HCT116 (cell line): ENCODE results near the gene SLC2A2. TPM values are rescaled to one million over a fixed set of nuclear protein-coding genes. Genes with fewer than 3 reads are reported as not detected.
A peak's percentile ranks its signal among the peaks of the same experiment; 100 is the strongest.

ENCODE experiments used
- ATAC-seq: fragments of 200-7000 bp; cut with Tn5 transposase; 2 replicates; pipeline ENCODE4 v1.9.1; 2020; ENCODE audit warnings: mild to moderate bottlenecking, moderate library complexity
- BruUV-seq: library from RNA; stranded (reverse); fragments of 400-500 nt; replicated peaks from 2 replicates; lab custom pipeline; 2021; lab: Mats Ljungman, UMichigan
- CTCF ChIA-PET: fragments of 300-600 bp; sonication (Branson Sonifier 250); formaldehyde crosslinking; loops from one replicate; lab custom pipeline; 2021; ENCODE audit warnings: antibody characterized with exemption; lab: Charles Lee
- POLR2A ChIA-PET: fragments of 300-600, 350-600 bp; sonication (Branson Sonifier 250); formaldehyde crosslinking; loops from one replicate; lab custom pipeline; 2021; ENCODE audit warnings: antibody characterized with exemption; lab: Charles Lee
- RAD21 ChIA-PET, 2 experiments: fragments of 300-600 bp; sonication (Branson Sonifier 250); formaldehyde crosslinking; loops; one replicate each; lab custom pipeline; 2023; ENCODE audit warnings: low total read pairs in 2 of 2; ENCODE audit not compliant: uncharacterized antibody in 2 of 2, unreplicated experiment in 2 of 2, low non-redundant PET in 1 of 2; lab: Charles Lee
- DNase-seq: peaks from one replicate; pipeline ENCODE4 v3.0.0-alpha.2; 2010; ENCODE audit warnings: low read depth, low spot score
- H2AFZ ChIP-seq: fragments of 200-600 bp; shearing (Covaris generic), sonication (generic); 2 replicates; pipeline ENCODE4 v1.6.1; 2017; ENCODE audit warnings: low read depth, mixed run types, mixed read lengths, antibody characterized with exemption, low read length; ENCODE audit not compliant: poor library complexity, severe bottlenecking
- H3K27ac ChIP-seq: 2 replicates; pipeline ENCODE4 v1.5.1; 2012; ENCODE audit warnings: low read depth, low read length
- H3K27me3 ChIP-seq: fragments of 200-600 bp; sonication (generic); 2 replicates; pipeline ENCODE4 v1.6.1; 2016; ENCODE audit warnings: mixed run types, low read length, mixed read lengths; ENCODE audit not compliant: insufficient read depth
- H3K36me3 ChIP-seq, 2 experiments: fragments of 200-500 bp in 1 of 2; fragments of 200-600 bp in 1 of 2; sonication (Bioruptor generic) in 1 of 2; sonication (generic) in 1 of 2; 2 replicates each; pipeline versions ENCODE4 v1.5.1 to v1.6.1; 2014 to 2016; ENCODE audit warnings: low read length in 2 of 2, inconsistent platforms in 1 of 2, mixed read lengths in 1 of 2, mixed run types in 1 of 2; ENCODE audit not compliant: insufficient read depth in 2 of 2, control insufficient read depth in 1 of 2
- H3K4me1 ChIP-seq, 2 experiments: fragments of 200-600 bp in 1 of 2; sonication (generic) in 1 of 2; 2 replicates each; pipeline versions ENCODE4 v1.5.1 to v1.6.1; 2012 to 2017; ENCODE audit warnings: low read length in 2 of 2, inconsistent platforms in 1 of 2, mild to moderate bottlenecking in 1 of 2, mixed read lengths in 1 of 2, mixed run types in 1 of 2, moderate library complexity in 1 of 2; ENCODE audit not compliant: insufficient read depth in 2 of 2, control insufficient read depth in 1 of 2
- H3K4me2 ChIP-seq: fragments of 200-600 bp; sonication (generic); 2 replicates; pipeline ENCODE4 v1.6.1; 2017; ENCODE audit warnings: mixed run types, low read length, mixed read lengths
- H3K4me3 ChIP-seq, 2 experiments: fragments of 200-600 bp in 1 of 2; sonication (generic) in 1 of 2; replicated peaks in 1 of 2; 2 replicates each; pipeline ENCODE4 v1.5.1; 2011 to 2016; ENCODE audit warnings: low read length in 2 of 2, control low read depth in 1 of 2, low read depth in 1 of 2, mild to moderate bottlenecking in 1 of 2, mixed read lengths in 1 of 2, mixed run types in 1 of 2
- H3K79me2 ChIP-seq: fragments of 200-600 bp; sonication (generic); 2 replicates; pipeline ENCODE4 v1.6.1; 2017; ENCODE audit warnings: mild to moderate bottlenecking, mixed run types, low read length, moderate library complexity, mixed read lengths; ENCODE audit not compliant: insufficient read depth
- H3K9ac ChIP-seq: fragments of 200-600 bp; sonication (generic); 2 replicates; pipeline ENCODE4 v1.6.1; 2016; ENCODE audit warnings: low read length, mixed read lengths
- H3K9me2 ChIP-seq: fragments of 200-600 bp; sonication (generic), shearing (Covaris generic); 2 replicates; pipeline ENCODE4 v1.6.1; 2017; ENCODE audit warnings: mixed run types, mild to moderate bottlenecking, moderate library complexity; ENCODE audit not compliant: insufficient read depth
- H3K9me3 ChIP-seq, 2 experiments: fragments of 200-500 bp in 1 of 2; fragments of 200-600 bp in 1 of 2; sonication (Bioruptor generic) in 1 of 2; sonication (generic) in 1 of 2; 2 replicates each; pipeline ENCODE4 v1.6.1; 2014 to 2017; ENCODE audit warnings: low read length in 2 of 2, mixed read lengths in 2 of 2, inconsistent platforms in 1 of 2, low read depth in 1 of 2, mild to moderate bottlenecking in 1 of 2, mixed run types in 1 of 2, moderate library complexity in 1 of 2; ENCODE audit not compliant: control insufficient read depth in 1 of 2, insufficient read depth in 1 of 2
- H4K20me1 ChIP-seq: fragments of 200-600 bp; sonication (generic), shearing (Covaris generic); 2 replicates; pipeline ENCODE4 v1.6.1; 2017; ENCODE audit warnings: mixed run types, mild to moderate bottlenecking, moderate library complexity; ENCODE audit not compliant: insufficient read depth
- CBX3 ChIP-seq: IDR thresholded peaks from 2 replicates; pipeline ENCODE4 v1.6.1; 2012; ENCODE audit warnings: low read depth
- EGR1 ChIP-seq: IDR thresholded peaks from 2 replicates; pipeline ENCODE4 v1.6.1; 2012; ENCODE audit warnings: low read depth
- EZH2phosphoT487 ChIP-seq: fragments of 200-600 bp; IDR thresholded peaks from 2 replicates; pipeline ENCODE4 v1.6.1; 2018; ENCODE audit warnings: antibody characterized with exemption, borderline replicate concordance
- JUND ChIP-seq: IDR thresholded peaks from 2 replicates; pipeline ENCODE4 v1.6.1; 2012
- POLR2AphosphoS5 ChIP-seq: IDR thresholded peaks from 2 replicates; pipeline ENCODE4 v1.6.1; 2011; ENCODE audit warnings: mild to moderate bottlenecking, low read depth, low read length, moderate library complexity
- RAD21 ChIP-seq: IDR thresholded peaks from 2 replicates; pipeline ENCODE4 v1.6.1; 2012; ENCODE audit warnings: low read depth, mild to moderate bottlenecking
- SRF ChIP-seq: IDR thresholded peaks from 2 replicates; pipeline ENCODE4 v1.6.1; 2012; ENCODE audit warnings: low read depth
- TCF7L2 ChIP-seq: IDR thresholded peaks from 2 replicates; pipeline ENCODE4 v1.7.0; 2011; ENCODE audit warnings: borderline replicate concordance, inconsistent platforms; ENCODE audit not compliant: insufficient read depth, insufficient read length; ENCODE audit errors: extremely low read depth
- YY1 ChIP-seq: IDR thresholded peaks from 2 replicates; pipeline ENCODE4 v1.6.1; 2011; ENCODE audit warnings: low read length, low read depth, moderate library complexity, mild to moderate bottlenecking; ENCODE audit not compliant: insufficient replicate concordance; ENCODE audit errors: extremely low read depth
- intact Hi-C: fragments of 100-400 bp; cut with micrococcal nuclease; formaldehyde crosslinking; loops from 2 replicates; pipeline ENCODE4 v1.10.0; 2022
- total RNA-seq: library from RNA; stranded (reverse); gene quantifications from one replicate; pipeline ENCODE4 v1.2.1, GENCODE V29; 2021; ENCODE audit not compliant: unreplicated experiment
- TF ChIP-seq, protein P1 (sequence below): IDR thresholded peaks from 2 replicates; pipeline ENCODE4 v1.6.1; 2012
- TF ChIP-seq, protein P2 (sequence below), 3 experiments: fragments of 200-600 bp in 1 of 3; sonication (generic) in 1 of 3; IDR thresholded peaks in 2 of 3; conservative IDR thresholded peaks in 1 of 3; 2 replicates each; pipeline ENCODE4 v1.5.1; 2012 to 2017; ENCODE audit warnings: low read depth in 2 of 3, low read length in 2 of 3, antibody characterized with exemption in 1 of 3, borderline replicate concordance in 1 of 3, control low read depth in 1 of 3, mild to moderate bottlenecking in 1 of 3, mixed read lengths in 1 of 3, mixed run types in 1 of 3, moderate library complexity in 1 of 3; ENCODE audit not compliant: insufficient read depth in 1 of 3

SLC2A2 gene
- total RNA-seq, 1 experiment from 2014 or later = not detected

DNA sequence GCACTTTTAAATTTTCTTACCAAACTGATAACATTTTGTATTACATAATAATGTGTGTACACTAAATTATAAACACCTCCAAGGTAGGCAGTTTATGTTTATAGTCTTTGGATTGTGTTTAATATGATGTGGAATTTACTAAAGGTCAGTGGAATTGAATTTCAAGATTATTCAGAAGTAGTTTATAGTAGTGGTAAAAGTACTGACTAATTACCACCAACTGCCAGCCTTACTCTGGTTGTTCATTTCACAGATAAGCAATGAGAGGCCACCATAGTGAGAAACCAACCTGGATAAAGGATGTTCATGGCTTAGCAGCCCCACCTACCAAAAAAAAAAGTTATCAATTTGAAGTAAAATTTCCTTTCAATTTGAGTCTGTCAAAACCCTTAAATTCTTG lies 64.1 kb downstream of the SLC2A2 start:
- ChIA-PET RAD21 (interaction anchor here (0.6 to 1.2 kb wide), 6 partner anchors 87 to 872 kb away, joined by 3 to 6 read pairs (median 4); no protein-coding TSS in a partner anchor), CTCF (interaction anchor here (0.6 to 4.6 kb wide), 23 partner anchors 14 to 1514 kb away, joined by 3 to 56 read pairs (median 4); no protein-coding TSS in a partner anchor), POLR2A (no interaction called here)
- H4K20me1 ChIP-seq = no peaks in the 10 kb centered on the region
- no peak overlapping the region for H3K4me3 ChIP-seq
- H3K4me2 ChIP-seq = no peak overlapping the region
- BruUV-seq = no TSS peak
- ATAC-seq (no peak), DNase-seq (no peak)
- no peaks in the 10 kb centered on the region for H3K27me3 ChIP-seq
- no peaks in the 10 kb centered on the region for H3K4me1 ChIP-seq
- no peaks in the 10 kb centered on the region for H3K9me3 ChIP-seq
- no peaks in the 10 kb centered on the region for H3K79me2 ChIP-seq
- no peak overlapping the region for H2AFZ ChIP-seq
- intact Hi-C loops = loop anchor here (10.0 kb wide), 2 partner anchors 682 to 1382 kb away; no protein-coding TSS in a partner anchor
- no peaks in the 10 kb centered on the region for H3K9me2 ChIP-seq
- no peak overlapping the region for H3K9ac ChIP-seq
- TF ChIP-seq YY1 (no peak), CBX3 (no peak), RAD21 (no peak), EGR1 (no peak), SRF (no peak), POLR2AphosphoS5 (no peak)
- no peaks in the 10 kb centered on the region for H3K36me3 ChIP-seq
- H3K27ac ChIP-seq = no peak overlapping the region

DNA sequence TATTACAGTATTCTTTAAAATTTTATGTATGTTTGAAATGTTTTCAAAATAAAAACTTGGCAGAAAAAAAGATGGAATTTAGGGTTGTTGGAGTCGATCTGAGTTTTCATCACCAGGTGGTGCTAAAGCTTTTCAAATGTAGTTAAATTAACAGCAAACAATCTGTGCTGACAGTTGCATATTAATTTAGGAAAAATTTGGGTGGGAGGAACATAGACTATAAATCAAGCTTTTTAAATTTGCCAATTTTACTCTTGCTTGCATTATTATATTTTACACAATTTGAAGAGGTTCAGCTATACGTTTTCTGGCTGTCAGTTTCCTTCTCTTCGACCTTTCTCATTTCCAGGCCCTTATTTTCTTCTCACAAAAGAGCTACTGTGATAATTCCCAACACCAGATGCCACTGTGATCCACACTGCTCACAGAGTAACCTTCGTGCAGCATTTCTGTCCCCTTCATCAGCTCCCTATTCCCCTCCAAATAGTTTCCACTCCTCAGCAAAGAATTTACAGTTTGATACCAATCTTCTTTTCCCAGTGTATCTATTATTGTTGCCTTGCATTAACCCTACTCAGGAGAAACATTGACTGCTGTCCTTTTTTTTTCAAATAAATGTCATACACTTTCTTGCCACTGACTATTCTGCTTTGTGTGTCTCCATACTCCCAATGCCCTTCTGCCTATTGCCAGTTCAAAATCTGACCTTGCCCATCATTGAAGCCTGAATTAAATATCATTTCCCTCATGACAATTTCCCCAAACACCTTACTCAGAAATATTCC lies 64.7 kb downstream of the SLC2A2 start:
- ATAC-seq (peak; percentile 55), DNase-seq (peak; percentile 34)
- no peaks in the 10 kb centered on the region for H3K79me2 ChIP-seq
- H3K4me2 ChIP-seq = no peak overlapping the region
- no peaks in the 10 kb centered on the region for H3K4me1 ChIP-seq
- H4K20me1 ChIP-seq = no peaks in the 10 kb centered on the region
- ChIA-PET POLR2A (no interaction called here), RAD21 (interaction anchor here (0.6 to 1.2 kb wide), 7 partner anchors 88 to 872 kb away, joined by 3 to 6 read pairs (median 3); no protein-coding TSS in a partner anchor), CTCF (interaction anchor here (0.6 to 4.6 kb wide), 22 partner anchors 14 to 1515 kb away, joined by 3 to 56 read pairs (median 4); no protein-coding TSS in a partner anchor)
- no peak overlapping the region for H3K27ac ChIP-seq
- H3K9ac ChIP-seq = no peak overlapping the region
- no peak for TF ChIP-seq EZH2phosphoT487
- TF ChIP-seq RAD21 = peak; percentile 79
- TF ChIP-seq JUND = no peak
- TF ChIP-seq, protein P1, sequence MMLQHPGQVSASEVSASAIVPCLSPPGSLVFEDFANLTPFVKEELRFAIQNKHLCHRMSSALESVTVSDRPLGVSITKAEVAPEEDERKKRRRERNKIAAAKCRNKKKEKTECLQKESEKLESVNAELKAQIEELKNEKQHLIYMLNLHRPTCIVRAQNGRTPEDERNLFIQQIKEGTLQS = no peak
- TF ChIP-seq, protein P2, sequence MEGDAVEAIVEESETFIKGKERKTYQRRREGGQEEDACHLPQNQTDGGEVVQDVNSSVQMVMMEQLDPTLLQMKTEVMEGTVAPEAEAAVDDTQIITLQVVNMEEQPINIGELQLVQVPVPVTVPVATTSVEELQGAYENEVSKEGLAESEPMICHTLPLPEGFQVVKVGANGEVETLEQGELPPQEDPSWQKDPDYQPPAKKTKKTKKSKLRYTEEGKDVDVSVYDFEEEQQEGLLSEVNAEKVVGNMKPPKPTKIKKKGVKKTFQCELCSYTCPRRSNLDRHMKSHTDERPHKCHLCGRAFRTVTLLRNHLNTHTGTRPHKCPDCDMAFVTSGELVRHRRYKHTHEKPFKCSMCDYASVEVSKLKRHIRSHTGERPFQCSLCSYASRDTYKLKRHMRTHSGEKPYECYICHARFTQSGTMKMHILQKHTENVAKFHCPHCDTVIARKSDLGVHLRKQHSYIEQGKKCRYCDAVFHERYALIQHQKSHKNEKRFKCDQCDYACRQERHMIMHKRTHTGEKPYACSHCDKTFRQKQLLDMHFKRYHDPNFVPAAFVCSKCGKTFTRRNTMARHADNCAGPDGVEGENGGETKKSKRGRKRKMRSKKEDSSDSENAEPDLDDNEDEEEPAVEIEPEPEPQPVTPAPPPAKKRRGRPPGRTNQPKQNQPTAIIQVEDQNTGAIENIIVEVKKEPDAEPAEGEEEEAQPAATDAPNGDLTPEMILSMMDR (IDR thresholded peaks at IDR 0.05 in 2 of 3, conservative IDR thresholded peaks at IDR 0.05 in 1 of 3; ENCODE audit: borderline replicate concordance in 1 of 3, insufficient read depth in 1 of 3, low read depth in 2 of 3, low read length in 2 of 3) = peak; percentile 37 to 85 (median 73)
- TF ChIP-seq SRF = no peak
- no peak for TF ChIP-seq TCF7L2
- no peak for TF ChIP-seq YY1
- no TSS peak for BruUV-seq
- H3K9me2 ChIP-seq = no peaks in the 10 kb centered on the region
- no peak overlapping the region for H3K4me3 ChIP-seq
- H3K9me3 ChIP-seq = no peaks in the 10 kb centered on the region
- H2AFZ ChIP-seq = peak overlapping the region; percentile 55
- no peaks in the 10 kb centered on the region for H3K36me3 ChIP-seq
- H3K27me3 ChIP-seq = no peaks in the 10 kb centered on the region
- intact Hi-C loops = loop anchor here (1.0 to 10.0 kb wide), 6 partner anchors 221 to 1383 kb away; no protein-coding TSS in a partner anchor
